ENCODE results near the gene NEIL1. TPM values are rescaled to one million over a fixed set of nuclear protein-coding genes. Genes with fewer than 3 reads are reported as not detected.

Gene NEIL1
- polyA plus RNA-seq, 1 of the 3 experiments (the other 2 are of a cell fraction), result 12.0 TPM

DNA sequence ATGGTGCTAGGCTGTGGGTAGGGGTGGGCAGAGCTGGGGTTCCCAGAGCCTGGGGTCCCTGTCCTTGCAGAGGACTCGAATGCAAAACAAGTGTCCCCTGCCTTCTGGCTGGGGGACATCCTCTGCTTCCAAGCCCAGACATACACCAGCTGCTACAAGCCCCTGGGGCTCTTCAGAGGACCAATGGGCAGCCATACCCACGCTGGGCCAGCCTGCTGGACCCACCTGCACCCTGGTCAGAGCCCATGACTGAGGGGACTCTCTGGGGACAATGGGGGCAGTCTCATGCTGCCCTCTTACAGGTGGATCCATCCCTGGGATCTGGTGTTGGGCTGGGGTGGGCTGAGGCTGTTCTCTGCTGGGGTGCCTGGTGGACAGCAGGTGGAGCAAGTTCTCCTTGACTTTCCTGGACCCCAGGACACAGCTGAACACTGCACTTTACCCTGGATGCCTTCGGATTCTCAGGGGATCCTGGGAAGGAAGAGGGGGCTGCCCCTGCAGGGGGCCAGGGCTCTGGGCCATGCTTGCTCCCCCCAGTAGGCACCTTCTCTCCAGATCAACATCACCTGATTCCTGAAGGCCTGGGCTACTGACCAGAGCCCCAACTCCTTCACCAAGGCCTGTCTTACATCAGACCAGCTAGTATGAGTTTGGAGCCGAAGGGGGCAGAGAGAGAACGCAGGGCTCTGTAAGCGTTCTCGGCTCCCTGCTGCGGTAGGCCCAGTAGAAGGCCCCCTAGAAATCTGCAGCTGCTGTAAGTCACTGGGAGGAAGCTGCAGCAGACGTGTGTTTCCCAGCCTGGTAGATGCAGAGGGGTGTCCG is 18.1 kb upstream of the NEIL1 start:
- Histone ChIP-seq H3K9ac (no peak overlapping the region), H3F3A (replicated peaks; ENCODE audit: insufficient read depth) (no peaks in the 10 kb centered on the region), H3K27me3 (ENCODE audit: insufficient read depth) (no peaks in the 10 kb centered on the region; the same call in 1 of the 2 replicates), H3K79me2 (ENCODE audit: insufficient read depth) (no peaks in the 10 kb centered on the region), H3K27ac (ENCODE audit: low read depth in 2 of 2, low read length in 1 of 2) (no peak overlapping the region), H3K9me2 (no peaks in the 10 kb centered on the region), H4K20me1 (ENCODE audit: insufficient read depth) (no peaks in the 10 kb centered on the region), H3K9me3 (no peaks in the 10 kb centered on the region), H3K36me3 (replicated peaks in 1 of 2; ENCODE audit: control insufficient read depth in 1 of 2, insufficient read depth in 2 of 2, low read length in 1 of 2) (no peaks in the 10 kb centered on the region), H3K4me2 (no peak overlapping the region), H3K4me1 (ENCODE audit: control insufficient read depth in 1 of 2, insufficient read depth in 2 of 2, low read depth in 1 of 2, low read length in 1 of 2) (no peaks in the 10 kb centered on the region), H2AFZ (ENCODE audit: low read depth) (no peak overlapping the region), H3K4me3 (ENCODE audit: low read depth in 2 of 2, low read length in 1 of 2) (no peak overlapping the region)
- WGBS (ENCODE audit: low lambda C conversion rate), result 92% methylated on average over 5 of the region's 10 CpGs
- no peak for TF ChIP-seq GATA2 (CRISPR knock-in tag; IDR thresholded peaks at IDR 0.05)
- no peak for TF ChIP-seq SIN3A (IDR thresholded peaks at IDR 0.05; ENCODE audit: borderline replicate concordance, low read depth, low read length)
- no peak for TF ChIP-seq RCOR1 (IDR thresholded peaks at IDR 0.05; ENCODE audit: low read length)
- TF ChIP-seq, protein P1, sequence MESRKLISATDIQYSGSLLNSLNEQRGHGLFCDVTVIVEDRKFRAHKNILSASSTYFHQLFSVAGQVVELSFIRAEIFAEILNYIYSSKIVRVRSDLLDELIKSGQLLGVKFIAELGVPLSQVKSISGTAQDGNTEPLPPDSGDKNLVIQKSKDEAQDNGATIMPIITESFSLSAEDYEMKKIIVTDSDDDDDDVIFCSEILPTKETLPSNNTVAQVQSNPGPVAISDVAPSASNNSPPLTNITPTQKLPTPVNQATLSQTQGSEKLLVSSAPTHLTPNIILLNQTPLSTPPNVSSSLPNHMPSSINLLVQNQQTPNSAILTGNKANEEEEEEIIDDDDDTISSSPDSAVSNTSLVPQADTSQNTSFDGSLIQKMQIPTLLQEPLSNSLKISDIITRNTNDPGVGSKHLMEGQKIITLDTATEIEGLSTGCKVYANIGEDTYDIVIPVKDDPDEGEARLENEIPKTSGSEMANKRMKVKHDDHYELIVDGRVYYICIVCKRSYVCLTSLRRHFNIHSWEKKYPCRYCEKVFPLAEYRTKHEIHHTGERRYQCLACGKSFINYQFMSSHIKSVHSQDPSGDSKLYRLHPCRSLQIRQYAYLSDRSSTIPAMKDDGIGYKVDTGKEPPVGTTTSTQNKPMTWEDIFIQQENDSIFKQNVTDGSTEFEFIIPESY (IDR thresholded peaks at IDR 0.05; ENCODE audit: borderline replicate concordance, low read depth), result no peak
- no peak for TF ChIP-seq FOXJ3 (CRISPR knock-in tag; IDR thresholded peaks at IDR 0.05)
- TF ChIP-seq, protein P2, sequence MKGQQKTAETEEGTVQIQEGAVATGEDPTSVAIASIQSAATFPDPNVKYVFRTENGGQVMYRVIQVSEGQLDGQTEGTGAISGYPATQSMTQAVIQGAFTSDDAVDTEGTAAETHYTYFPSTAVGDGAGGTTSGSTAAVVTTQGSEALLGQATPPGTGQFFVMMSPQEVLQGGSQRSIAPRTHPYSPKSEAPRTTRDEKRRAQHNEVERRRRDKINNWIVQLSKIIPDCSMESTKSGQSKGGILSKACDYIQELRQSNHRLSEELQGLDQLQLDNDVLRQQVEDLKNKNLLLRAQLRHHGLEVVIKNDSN (IDR thresholded peaks at IDR 0.05; ENCODE audit: borderline replicate concordance, low read depth), result no peak
- no peak for TF ChIP-seq SMC3 (IDR thresholded peaks at IDR 0.05; ENCODE audit: low read depth, low read length)
- no peak for TF ChIP-seq MEF2A (IDR thresholded peaks at IDR 0.05; ENCODE audit: borderline replicate concordance, low read depth)
- no peak for TF ChIP-seq RAD21 (IDR thresholded peaks at IDR 0.05; ENCODE audit: low read length)
- no peak for TF ChIP-seq TEAD4 (IDR thresholded peaks at IDR 0.05; ENCODE audit: borderline replicate concordance, insufficient read depth)
- TF ChIP-seq, protein P3, sequence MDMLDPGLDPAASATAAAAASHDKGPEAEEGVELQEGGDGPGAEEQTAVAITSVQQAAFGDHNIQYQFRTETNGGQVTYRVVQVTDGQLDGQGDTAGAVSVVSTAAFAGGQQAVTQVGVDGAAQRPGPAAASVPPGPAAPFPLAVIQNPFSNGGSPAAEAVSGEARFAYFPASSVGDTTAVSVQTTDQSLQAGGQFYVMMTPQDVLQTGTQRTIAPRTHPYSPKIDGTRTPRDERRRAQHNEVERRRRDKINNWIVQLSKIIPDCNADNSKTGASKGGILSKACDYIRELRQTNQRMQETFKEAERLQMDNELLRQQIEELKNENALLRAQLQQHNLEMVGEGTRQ (IDR thresholded peaks at IDR 0.05; ENCODE audit: borderline replicate concordance, low read depth, low read length), result no peak
- no peak for TF ChIP-seq MXI1 (IDR thresholded peaks at IDR 0.05; ENCODE audit: low read depth, low read length)
- ChIA-PET CTCF (no interaction called here), POLR2A (no interaction called here)
- no peak for DNase-seq

DNA sequence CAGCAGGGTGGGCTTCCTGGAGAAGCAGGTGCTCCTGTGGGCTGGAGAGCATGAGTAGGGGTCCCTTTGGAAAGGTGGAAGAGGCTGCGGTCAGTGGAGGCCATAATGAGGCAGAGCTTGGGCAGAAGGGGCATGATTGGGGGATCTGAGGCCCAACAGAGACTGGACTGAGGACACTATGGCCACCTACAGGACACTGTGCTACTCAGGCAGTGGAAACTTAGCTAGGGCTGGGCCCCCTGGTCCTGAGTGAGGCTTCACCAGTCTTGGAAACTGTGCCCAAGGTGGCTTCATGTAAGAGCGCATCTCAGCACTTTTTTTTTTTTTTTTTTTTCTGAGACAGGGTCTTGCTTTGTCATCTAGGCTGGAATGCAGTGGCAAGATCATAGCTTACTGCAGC is 17.3 kb upstream of the NEIL1 start:
- H4K20me1 ChIP-seq (ENCODE audit: insufficient read depth), result no peaks in the 10 kb centered on the region
- TF ChIP-seq, protein P3 (IDR thresholded peaks at IDR 0.05; ENCODE audit: borderline replicate concordance, low read depth, low read length), result no peak
- TF ChIP-seq, protein P4, sequence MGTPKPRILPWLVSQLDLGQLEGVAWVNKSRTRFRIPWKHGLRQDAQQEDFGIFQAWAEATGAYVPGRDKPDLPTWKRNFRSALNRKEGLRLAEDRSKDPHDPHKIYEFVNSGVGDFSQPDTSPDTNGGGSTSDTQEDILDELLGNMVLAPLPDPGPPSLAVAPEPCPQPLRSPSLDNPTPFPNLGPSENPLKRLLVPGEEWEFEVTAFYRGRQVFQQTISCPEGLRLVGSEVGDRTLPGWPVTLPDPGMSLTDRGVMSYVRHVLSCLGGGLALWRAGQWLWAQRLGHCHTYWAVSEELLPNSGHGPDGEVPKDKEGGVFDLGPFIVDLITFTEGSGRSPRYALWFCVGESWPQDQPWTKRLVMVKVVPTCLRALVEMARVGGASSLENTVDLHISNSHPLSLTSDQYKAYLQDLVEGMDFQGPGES (IDR thresholded peaks at IDR 0.05; ENCODE audit: low read depth, low read length), result no peak
- TF ChIP-seq SMC3 (IDR thresholded peaks at IDR 0.05; ENCODE audit: low read depth, low read length) (no peak), NRF1 (IDR thresholded peaks at IDR 0.05; ENCODE audit: low read depth, low read length) (no peak), GATA2 (CRISPR knock-in tag; IDR thresholded peaks at IDR 0.05) (no peak), FOXJ3 (CRISPR knock-in tag; IDR thresholded peaks at IDR 0.05) (no peak)
- TF ChIP-seq, protein P5, sequence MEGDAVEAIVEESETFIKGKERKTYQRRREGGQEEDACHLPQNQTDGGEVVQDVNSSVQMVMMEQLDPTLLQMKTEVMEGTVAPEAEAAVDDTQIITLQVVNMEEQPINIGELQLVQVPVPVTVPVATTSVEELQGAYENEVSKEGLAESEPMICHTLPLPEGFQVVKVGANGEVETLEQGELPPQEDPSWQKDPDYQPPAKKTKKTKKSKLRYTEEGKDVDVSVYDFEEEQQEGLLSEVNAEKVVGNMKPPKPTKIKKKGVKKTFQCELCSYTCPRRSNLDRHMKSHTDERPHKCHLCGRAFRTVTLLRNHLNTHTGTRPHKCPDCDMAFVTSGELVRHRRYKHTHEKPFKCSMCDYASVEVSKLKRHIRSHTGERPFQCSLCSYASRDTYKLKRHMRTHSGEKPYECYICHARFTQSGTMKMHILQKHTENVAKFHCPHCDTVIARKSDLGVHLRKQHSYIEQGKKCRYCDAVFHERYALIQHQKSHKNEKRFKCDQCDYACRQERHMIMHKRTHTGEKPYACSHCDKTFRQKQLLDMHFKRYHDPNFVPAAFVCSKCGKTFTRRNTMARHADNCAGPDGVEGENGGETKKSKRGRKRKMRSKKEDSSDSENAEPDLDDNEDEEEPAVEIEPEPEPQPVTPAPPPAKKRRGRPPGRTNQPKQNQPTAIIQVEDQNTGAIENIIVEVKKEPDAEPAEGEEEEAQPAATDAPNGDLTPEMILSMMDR (IDR thresholded peaks at IDR 0.05), result no peak

More for the DNA sequence above, 17.3 kb upstream of the NEIL1 start:
- Histone ChIP-seq H3K4me1 (ENCODE audit: control insufficient read depth in 1 of 2, insufficient read depth in 2 of 2, low read depth in 1 of 2, low read length in 1 of 2) (no peaks in the 10 kb centered on the region), H3K79me2 (ENCODE audit: insufficient read depth) (no peaks in the 10 kb centered on the region), H3F3A (replicated peaks; ENCODE audit: insufficient read depth) (no peaks in the 10 kb centered on the region), H3K9me3 (no peaks in the 10 kb centered on the region), H3K4me2 (no peak overlapping the region), H2AFZ (ENCODE audit: low read depth) (no peak overlapping the region), H3K9ac (no peak overlapping the region), H3K9me2 (no peaks in the 10 kb centered on the region), H3K27me3 (ENCODE audit: insufficient read depth) (no peaks in the 10 kb centered on the region), H3K4me3 (ENCODE audit: low read depth in 2 of 2, low read length in 1 of 2) (no peak overlapping the region), H3K36me3 (replicated peaks in 1 of 2; ENCODE audit: control insufficient read depth in 1 of 2, insufficient read depth in 2 of 2, low read length in 1 of 2) (no peaks in the 10 kb centered on the region), H3K27ac (ENCODE audit: low read depth in 2 of 2, low read length in 1 of 2) (no peak overlapping the region)
- WGBS (ENCODE audit: low lambda C conversion rate), result 83% methylated on average over 2 of the region's 2 CpGs
- ChIA-PET POLR2A (no interaction called here), CTCF (no interaction called here)
- no peak for DNase-seq
